GM10266 (cell line): Measurements from ENCODE around the gene BIRC7.

Experiments used
- DNase-seq: peaks from one replicate; pipeline ENCODE4 v3.0.0; 2012; ENCODE audit errors: extremely low spot score
- TF ChIP-seq, protein P1 (sequence below): IDR thresholded peaks from 2 replicates; pipeline ENCODE4 v1.5.1; 2012; ENCODE audit warnings: mild to moderate bottlenecking, low read depth; ENCODE audit not compliant: control insufficient read depth, insufficient read depth; ENCODE audit errors: missing control alignments

Gene BIRC7

DNA sequence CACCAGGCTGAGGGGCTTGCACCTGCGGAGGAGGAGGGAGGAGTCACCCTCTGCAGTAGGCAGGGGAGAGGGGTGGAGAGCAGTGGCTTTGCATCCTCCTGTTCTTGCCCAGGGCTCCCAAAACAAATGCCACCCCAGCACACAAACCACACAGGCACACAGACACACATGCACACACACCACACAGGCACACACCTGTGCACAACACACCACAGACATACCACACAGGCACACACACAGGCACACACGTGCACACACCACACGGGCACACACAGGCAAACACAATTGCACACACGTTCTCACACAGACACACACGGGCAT lies 46.4 kb upstream of the BIRC7 start:
- TF ChIP-seq, protein P1, sequence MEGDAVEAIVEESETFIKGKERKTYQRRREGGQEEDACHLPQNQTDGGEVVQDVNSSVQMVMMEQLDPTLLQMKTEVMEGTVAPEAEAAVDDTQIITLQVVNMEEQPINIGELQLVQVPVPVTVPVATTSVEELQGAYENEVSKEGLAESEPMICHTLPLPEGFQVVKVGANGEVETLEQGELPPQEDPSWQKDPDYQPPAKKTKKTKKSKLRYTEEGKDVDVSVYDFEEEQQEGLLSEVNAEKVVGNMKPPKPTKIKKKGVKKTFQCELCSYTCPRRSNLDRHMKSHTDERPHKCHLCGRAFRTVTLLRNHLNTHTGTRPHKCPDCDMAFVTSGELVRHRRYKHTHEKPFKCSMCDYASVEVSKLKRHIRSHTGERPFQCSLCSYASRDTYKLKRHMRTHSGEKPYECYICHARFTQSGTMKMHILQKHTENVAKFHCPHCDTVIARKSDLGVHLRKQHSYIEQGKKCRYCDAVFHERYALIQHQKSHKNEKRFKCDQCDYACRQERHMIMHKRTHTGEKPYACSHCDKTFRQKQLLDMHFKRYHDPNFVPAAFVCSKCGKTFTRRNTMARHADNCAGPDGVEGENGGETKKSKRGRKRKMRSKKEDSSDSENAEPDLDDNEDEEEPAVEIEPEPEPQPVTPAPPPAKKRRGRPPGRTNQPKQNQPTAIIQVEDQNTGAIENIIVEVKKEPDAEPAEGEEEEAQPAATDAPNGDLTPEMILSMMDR, result no peak
- no peak for DNase-seq

DNA sequence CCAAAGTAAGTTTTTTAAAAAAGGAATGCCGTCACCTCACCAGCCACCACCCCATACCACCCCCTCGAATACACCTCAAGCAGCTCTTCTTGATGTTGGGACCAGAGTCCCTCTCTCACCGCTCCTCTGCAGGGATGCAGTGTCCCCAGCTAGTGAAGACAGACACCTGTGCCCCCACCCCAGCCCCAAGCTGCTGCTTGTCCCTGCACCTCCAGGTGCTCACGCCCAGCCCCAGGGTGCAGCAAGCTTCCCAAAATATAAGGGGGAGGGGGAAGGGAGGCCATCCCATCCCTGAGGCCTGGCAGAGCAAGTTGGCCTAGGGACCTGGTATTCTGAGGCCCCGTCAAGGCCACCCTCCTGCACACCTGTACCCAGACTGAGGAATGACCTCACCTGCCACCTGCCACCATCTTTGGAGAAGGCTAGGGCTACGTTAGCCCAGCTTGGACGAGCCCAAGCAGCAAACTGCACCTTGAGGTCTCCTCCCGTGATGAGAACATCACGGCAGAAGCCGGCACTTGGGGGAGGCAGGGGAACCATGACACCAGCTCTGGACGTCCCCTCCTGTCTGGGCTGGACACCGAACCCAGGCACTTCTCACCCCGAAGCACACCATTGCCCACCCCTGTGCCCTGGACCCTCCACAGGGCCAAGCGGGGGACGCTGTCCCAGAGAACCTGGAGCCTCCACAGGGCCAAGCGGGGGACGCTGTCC lies 45.7 kb upstream of the BIRC7 start:
- no peak for DNase-seq
- TF ChIP-seq, protein P1, result no peak

DNA sequence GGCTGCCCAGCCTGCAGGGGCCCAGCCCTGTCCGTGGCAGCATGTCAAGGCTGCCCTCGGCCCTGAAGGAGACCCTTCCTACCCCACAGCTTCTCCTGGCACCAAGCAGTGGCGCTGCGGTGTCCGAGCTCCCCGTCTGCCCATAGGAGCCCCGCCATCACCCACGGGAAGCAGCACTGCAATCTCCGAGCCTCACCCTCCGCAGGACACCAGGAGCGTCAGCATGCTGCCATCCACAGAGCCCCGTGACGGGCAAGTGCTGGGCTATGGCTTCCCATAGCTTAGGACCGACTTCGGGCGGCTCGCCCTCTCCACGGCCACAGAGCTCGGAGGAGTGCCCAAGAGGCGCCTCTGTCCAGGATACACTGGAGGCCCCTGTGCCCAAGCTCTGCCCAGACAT lies 44.9 kb upstream of the BIRC7 start:
- TF ChIP-seq, protein P1, result no peak
- DNase-seq, result no peak

DNA sequence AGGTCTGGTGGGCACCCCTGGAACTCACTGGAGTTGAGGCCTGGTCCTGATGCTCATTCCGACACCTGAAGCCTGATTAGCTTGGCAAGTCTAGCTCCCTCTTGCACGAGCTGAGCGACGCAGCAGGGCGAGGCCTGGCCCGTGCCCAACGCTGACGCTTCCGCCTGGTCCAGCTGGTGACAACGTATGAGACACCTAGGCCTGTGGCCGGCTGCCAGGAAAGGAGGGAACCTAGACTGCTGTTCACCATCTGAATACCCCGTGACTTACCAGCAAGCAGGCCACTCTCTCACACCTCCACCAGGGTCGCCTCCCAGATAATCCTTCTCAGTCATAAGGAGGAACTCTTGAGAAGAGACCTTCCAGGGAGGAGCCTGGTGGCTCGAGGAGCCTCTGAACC lies 44.3 kb upstream of the BIRC7 start:
- TF ChIP-seq, protein P1, result no peak
- no peak for DNase-seq

DNA sequence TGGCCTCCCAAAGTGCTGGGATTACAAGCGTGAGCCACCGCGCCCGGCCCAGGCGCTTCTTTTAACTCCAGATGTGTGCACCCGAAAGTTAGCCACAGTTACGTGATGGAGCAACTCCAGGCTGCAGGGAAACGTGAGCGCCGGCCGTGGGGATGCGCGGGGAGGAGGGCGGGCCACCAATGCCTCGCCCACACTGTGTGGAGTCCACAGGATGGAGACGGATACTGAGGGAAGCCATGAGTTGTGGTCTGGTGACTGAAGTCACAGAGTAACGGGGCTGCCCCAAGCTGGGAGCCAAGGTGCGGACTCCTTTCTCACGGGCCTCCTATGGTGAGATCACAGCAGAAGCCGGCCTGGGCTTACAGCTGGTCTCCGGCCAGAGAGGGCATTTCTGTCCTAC lies 43.0 kb upstream of the BIRC7 start:
- DNase-seq, result no peak
- TF ChIP-seq, protein P1, result no peak

DNA sequence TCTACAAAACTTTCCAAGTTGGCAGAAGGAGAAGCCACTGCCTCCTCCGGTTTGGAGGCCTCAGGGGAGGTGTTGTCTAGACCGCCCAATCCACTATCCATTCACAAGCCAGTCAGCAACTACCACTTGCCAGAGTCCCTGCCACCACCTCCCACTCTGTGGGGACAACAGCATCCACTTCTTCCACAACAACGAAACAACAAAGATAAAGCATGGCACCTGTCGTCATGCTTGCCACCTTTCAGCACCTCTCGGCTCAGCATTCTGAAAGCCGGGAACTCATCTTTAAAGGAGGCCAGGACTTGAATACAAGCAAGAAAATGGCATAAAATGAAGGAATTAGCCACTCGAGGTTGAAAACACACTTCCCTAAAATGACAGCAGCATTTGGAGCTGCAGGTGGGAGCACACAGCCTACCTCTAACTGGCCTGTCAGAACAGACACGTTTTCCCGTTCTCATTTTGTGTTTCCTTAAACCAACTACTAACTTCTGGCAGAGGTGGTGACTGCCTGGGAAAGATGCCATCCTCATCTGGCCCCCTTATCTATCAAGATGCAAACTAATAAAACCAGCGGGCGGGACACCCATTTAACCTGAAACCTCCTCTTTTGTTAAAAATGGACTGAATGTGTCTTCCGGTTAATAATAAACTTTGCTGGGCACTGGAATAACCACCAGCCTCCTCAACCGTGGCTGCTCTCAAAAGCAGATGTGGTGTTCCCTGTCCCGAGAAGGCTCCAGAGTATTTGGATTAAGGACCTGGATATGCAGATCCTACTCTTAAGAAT lies 41.5 kb upstream of the BIRC7 start:
- TF ChIP-seq, protein P1, result no peak
- no peak for DNase-seq

DNA sequence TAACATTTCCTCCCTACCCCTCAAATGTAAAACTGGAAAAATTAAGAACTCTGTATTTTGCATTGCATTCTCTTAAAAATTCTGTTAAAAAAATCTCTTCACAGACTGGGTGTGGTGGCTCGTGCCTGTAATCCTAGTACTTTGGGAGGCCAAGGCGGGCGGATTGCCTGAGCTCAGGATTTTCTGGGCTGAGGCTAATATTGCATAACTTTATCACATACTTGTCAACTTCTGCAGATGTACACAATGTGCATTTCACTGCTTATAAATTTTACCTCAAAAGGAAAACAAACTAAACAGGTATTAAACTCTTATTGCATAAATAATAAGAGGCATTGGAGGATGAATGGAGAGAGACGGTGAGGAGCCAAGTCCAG lies 40.9 kb upstream of the BIRC7 start:
- DNase-seq, result no peak
- TF ChIP-seq, protein P1, result no peak
